K562 (cell line): Measurements from ENCODE around the gene LYPD5. TPM values are rescaled to one million over a fixed set of nuclear protein-coding genes. Genes with fewer than 3 reads are reported as not detected.
A peak's percentile ranks its signal among the peaks of the same experiment; 100 is the strongest.

Experiments used
- BCLAF1 ChIP-seq, 2 experiments: fragments of 450-650 bp in 1 of 2; IDR thresholded peaks; 2 replicates each; pipeline ENCODE4 v1.6.1; 2011 to 2017; ENCODE audit warnings: low read depth in 2 of 2, antibody characterized with exemption in 1 of 2, borderline replicate concordance in 1 of 2, low read length in 1 of 2, mild to moderate bottlenecking in 1 of 2, mixed read lengths in 1 of 2; ENCODE audit not compliant: control insufficient read depth in 1 of 2
- CTCFL ChIP-seq: IDR thresholded peaks from 2 replicates; pipeline ENCODE4 v1.6.1; 2011; ENCODE audit warnings: borderline replicate concordance, low read depth, mild to moderate bottlenecking, moderate library complexity, low read length; ENCODE audit not compliant: insufficient read depth, poor library complexity, severe bottlenecking
- FOXP4 ChIP-seq: sonication (generic); formaldehyde crosslinking; IDR thresholded peaks from 2 replicates; pipeline ENCODE4 v1.8.0; 2022; ENCODE audit warnings: mild to moderate bottlenecking, missing genetic modification reagents, borderline replicate concordance
- FUS ChIP-seq: fragments of 200-400 bp; formaldehyde crosslinking; optimal IDR thresholded peaks from 2 replicates; pipeline ENCODE3; 2017; ENCODE audit warnings: low read depth, low read length
- GATA2 ChIP-seq: sonication (generic); formaldehyde crosslinking; IDR thresholded peaks from 2 replicates; pipeline ENCODE4 v1.4.0; 2020; ENCODE audit warnings: mild to moderate bottlenecking, missing genetic modification reagents
- GATAD2B ChIP-seq: fragments of 450-650 bp; IDR thresholded peaks from 2 replicates; pipeline ENCODE4 v1.6.1; 2017; ENCODE audit warnings: mild to moderate bottlenecking, borderline replicate concordance
- KDM2B ChIP-seq: fragments of 250-450 bp; sonication (Bioruptor Pico); IDR thresholded peaks from 2 replicates; pipeline ENCODE4 v1.8.0; 2021; ENCODE audit warnings: mild to moderate bottlenecking, moderate library complexity
- USF2 ChIP-seq: sonication (generic); formaldehyde crosslinking; IDR thresholded peaks from 2 replicates; pipeline ENCODE4 v1.5.0; 2020; ENCODE audit warnings: missing genetic modification reagents
- VEZF1 ChIP-seq: fragments of 200-800 bp; sonication (Bioruptor generic); IDR thresholded peaks from 2 replicates; pipeline ENCODE4 v1.6.1; 2017; ENCODE audit warnings: missing genetic modification characterization, missing compliant biosample characterization
- ZNF445 ChIP-seq: fragments of 250-450 bp; sonication (Bioruptor Pico); IDR thresholded peaks from 2 replicates; pipeline ENCODE4 v1.4.0; 2020; ENCODE audit warnings: low read depth, mild to moderate bottlenecking, moderate library complexity
- ZNF583 ChIP-seq: fragments of 250-450 bp; sonication (Bioruptor Pico); IDR thresholded peaks from 2 replicates; pipeline ENCODE4 v1.4.0; 2020
- ZNF639 ChIP-seq, 2 experiments: fragments of 200-800 bp in 1 of 2; sonication (Bioruptor generic) in 1 of 2; sonication (generic) in 1 of 2; formaldehyde crosslinking in 1 of 2; IDR thresholded peaks in 1 of 2; conservative IDR thresholded peaks in 1 of 2; 2 replicates each; pipeline versions ENCODE4 v1.5.0 to v1.6.1; 2016 to 2020; ENCODE audit warnings: missing compliant biosample characterization in 1 of 2, missing genetic modification characterization in 1 of 2, missing genetic modification reagents in 1 of 2
- polyA plus RNA-seq, 8 experiments: library from polyadenylated mRNA; depleted of rRNA in 4 of 8; stranded (reverse) in 5 of 8; unstranded in 3 of 8; fragments of >200 nt; fragmentation: Nextera tagmentation in 2 of 8; fragmentation: Illumina TruSeq in 1 of 8; extraction: Ambion mirVana in 2 of 8; extraction: Trizol in 1 of 8; gene quantifications; 2 replicates each; pipeline versions ENCODE4 v1.2.1 to v1.2.3, GENCODE V29; 2011 to 2014; ENCODE audit warnings: inconsistent platforms in 1 of 8, missing spikeins in 1 of 8
- total RNA-seq, 7 experiments: library from RNA; depleted of rRNA in 6 of 7; stranded (reverse); fragments of >200 nt in 6 of 7; fragmentation: Illumina TruSeq in 2 of 7; extraction: Trizol in 2 of 7; gene quantifications; 2 replicates each; pipeline versions ENCODE4 v1.2.1 to v1.2.3, GENCODE V29; 2011 to 2021; ENCODE audit warnings: low replicate concordance in 1 of 7

Gene LYPD5
- total and polyA plus RNA-seq, 9 of the 15 experiments (the other 6 are each of a cell fraction or from before 2014, with no cell fraction given), result 0.03 to 0.22 (median 0.10) TPM; not detected in 3

- TF ChIP-seq CTCFL (peak; percentile 98), GATA2 (CRISPR knock-in tag) (peak; percentile 97), ZNF445 (CRISPR knock-in tag) (no peak), ZNF639 (CRISPR knock-in tag; conservative IDR thresholded peaks at IDR 0.05 in 1 of 2, IDR thresholded peaks at IDR 0.05 in 1 of 2) (peak in 1 of 2 experiments; percentile 95; a peak in 2 of 4 replicates), BCLAF1 (IDR thresholded peaks at IDR 0.05; ENCODE audit: borderline replicate concordance in 1 of 2, control insufficient read depth in 1 of 2, low read depth in 2 of 2, low read length in 1 of 2) (no peak), GATAD2B (peak; percentile 98; the same call in 1 of the 2 replicates), VEZF1 (CRISPR knock-in tag) (peak; percentile 99), FOXP4 (CRISPR knock-in tag) (peak; percentile 99), ZNF583 (CRISPR knock-in tag) (peak; percentile 65), USF2 (CRISPR knock-in tag) (0 out of 2 replicates have a peak, but pooled peaks have one; percentile 25), FUS (peak; percentile 84), KDM2B (CRISPR knock-in tag) (peak; percentile 95; the same call in 1 of the 2 replicates)
These were observed 27.9 kb downstream of the LYPD5 start (continued) for GRCh38 chr19:43774103-43774939.
